ENCODE measurements around the gene TIGD3.

DNA sequence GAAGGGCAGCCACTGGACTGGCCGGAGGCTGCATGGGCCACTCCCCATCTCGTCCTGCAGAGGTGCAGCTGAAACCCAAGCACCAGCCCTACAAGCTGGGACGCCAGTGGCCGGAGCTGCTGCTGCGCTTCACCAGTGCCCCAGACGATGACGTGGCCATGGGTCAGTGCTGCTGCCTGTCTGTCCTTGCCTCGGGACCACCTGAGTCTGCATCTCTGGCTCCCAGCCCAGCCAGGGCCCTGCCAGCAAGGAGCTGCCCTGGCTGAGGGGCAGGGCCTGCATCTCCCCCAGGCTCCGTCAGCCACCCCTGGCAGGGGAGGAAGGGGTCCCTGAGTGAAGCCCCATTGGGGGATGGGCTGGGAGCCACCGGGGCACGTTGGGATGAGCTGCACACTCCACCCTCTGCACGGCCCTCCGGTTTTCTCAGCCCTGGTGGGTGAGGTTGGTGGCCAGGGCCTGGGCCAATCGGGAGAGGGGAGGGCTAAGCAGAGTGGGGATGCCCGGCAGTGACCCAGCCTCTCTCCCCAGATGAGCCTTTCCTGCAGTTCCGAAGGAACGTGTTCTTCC lies 39.0 kb downstream of the TIGD3 start:
- TF ChIP-seq ZNF709 (CRISPR knock-in tag; IDR thresholded peaks at IDR 0.05) (no peak), POLR2G (IDR thresholded peaks at IDR 0.05; ENCODE audit: low read depth, low read length) (no peak), TEAD2 (CRISPR knock-in tag; IDR thresholded peaks at IDR 0.05) (no peak), RAD21 (CRISPR knock-in tag; IDR thresholded peaks at IDR 0.05) (no peak), NFKBIZ (CRISPR knock-in tag; IDR thresholded peaks at IDR 0.05) (no peak), ZFX (CRISPR knock-in tag; IDR thresholded peaks at IDR 0.05; ENCODE audit: low read depth) (no peak), ZNF780A (CRISPR knock-in tag; IDR thresholded peaks at IDR 0.05) (no peak), ZNF44 (CRISPR knock-in tag; IDR thresholded peaks at IDR 0.05) (no peak)
- TF ChIP-seq, protein P1, sequence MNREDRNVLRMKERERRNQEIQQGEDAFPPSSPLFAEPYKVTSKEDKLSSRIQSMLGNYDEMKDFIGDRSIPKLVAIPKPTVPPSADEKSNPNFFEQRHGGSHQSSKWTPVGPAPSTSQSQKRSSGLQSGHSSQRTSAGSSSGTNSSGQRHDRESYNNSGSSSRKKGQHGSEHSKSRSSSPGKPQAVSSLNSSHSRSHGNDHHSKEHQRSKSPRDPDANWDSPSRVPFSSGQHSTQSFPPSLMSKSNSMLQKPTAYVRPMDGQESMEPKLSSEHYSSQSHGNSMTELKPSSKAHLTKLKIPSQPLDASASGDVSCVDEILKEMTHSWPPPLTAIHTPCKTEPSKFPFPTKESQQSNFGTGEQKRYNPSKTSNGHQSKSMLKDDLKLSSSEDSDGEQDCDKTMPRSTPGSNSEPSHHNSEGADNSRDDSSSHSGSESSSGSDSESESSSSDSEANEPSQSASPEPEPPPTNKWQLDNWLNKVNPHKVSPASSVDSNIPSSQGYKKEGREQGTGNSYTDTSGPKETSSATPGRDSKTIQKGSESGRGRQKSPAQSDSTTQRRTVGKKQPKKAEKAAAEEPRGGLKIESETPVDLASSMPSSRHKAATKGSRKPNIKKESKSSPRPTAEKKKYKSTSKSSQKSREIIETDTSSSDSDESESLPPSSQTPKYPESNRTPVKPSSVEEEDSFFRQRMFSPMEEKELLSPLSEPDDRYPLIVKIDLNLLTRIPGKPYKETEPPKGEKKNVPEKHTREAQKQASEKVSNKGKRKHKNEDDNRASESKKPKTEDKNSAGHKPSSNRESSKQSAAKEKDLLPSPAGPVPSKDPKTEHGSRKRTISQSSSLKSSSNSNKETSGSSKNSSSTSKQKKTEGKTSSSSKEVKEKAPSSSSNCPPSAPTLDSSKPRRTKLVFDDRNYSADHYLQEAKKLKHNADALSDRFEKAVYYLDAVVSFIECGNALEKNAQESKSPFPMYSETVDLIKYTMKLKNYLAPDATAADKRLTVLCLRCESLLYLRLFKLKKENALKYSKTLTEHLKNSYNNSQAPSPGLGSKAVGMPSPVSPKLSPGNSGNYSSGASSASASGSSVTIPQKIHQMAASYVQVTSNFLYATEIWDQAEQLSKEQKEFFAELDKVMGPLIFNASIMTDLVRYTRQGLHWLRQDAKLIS (CRISPR knock-in tag; IDR thresholded peaks at IDR 0.05): no peak
- TF ChIP-seq, protein P2, sequence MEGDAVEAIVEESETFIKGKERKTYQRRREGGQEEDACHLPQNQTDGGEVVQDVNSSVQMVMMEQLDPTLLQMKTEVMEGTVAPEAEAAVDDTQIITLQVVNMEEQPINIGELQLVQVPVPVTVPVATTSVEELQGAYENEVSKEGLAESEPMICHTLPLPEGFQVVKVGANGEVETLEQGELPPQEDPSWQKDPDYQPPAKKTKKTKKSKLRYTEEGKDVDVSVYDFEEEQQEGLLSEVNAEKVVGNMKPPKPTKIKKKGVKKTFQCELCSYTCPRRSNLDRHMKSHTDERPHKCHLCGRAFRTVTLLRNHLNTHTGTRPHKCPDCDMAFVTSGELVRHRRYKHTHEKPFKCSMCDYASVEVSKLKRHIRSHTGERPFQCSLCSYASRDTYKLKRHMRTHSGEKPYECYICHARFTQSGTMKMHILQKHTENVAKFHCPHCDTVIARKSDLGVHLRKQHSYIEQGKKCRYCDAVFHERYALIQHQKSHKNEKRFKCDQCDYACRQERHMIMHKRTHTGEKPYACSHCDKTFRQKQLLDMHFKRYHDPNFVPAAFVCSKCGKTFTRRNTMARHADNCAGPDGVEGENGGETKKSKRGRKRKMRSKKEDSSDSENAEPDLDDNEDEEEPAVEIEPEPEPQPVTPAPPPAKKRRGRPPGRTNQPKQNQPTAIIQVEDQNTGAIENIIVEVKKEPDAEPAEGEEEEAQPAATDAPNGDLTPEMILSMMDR (CRISPR knock-in tag; IDR thresholded peaks at IDR 0.05): no peak
- TF ChIP-seq, protein P3, sequence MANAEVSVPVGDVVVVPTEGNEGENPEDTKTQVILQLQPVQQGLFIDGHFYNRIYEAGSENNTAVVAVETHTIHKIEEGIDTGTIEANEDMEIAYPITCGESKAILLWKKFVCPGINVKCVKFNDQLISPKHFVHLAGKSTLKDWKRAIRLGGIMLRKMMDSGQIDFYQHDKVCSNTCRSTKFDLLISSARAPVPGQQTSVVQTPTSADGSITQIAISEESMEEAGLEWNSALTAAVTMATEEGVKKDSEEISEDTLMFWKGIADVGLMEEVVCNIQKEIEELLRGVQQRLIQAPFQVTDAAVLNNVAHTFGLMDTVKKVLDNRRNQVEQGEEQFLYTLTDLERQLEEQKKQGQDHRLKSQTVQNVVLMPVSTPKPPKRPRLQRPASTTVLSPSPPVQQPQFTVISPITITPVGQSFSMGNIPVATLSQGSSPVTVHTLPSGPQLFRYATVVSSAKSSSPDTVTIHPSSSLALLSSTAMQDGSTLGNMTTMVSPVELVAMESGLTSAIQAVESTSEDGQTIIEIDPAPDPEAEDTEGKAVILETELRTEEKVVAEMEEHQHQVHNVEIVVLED (CRISPR knock-in tag; IDR thresholded peaks at IDR 0.05; ENCODE audit: borderline replicate concordance): no peak
- TF ChIP-seq, protein P4, sequence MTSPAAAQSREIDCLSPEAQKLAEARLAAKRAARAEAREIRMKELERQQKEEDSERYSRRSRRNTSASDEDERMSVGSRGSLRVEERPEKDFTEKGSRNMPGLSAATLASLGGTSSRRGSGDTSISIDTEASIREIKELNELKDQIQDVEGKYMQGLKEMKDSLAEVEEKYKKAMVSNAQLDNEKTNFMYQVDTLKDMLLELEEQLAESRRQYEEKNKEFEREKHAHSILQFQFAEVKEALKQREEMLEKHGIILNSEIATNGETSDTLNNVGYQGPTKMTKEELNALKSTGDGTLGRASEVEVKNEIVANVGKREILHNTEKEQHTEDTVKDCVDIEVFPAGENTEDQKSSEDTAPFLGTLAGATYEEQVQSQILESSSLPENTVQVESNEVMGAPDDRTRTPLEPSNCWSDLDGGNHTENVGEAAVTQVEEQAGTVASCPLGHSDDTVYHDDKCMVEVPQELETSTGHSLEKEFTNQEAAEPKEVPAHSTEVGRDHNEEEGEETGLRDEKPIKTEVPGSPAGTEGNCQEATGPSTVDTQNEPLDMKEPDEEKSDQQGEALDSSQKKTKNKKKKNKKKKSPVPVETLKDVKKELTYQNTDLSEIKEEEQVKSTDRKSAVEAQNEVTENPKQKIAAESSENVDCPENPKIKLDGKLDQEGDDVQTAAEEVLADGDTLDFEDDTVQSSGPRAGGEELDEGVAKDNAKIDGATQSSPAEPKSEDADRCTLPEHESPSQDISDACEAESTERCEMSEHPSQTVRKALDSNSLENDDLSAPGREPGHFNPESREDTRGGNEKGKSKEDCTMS (CRISPR knock-in tag; conservative IDR thresholded peaks at IDR 0.05): no peak
- TF ChIP-seq, protein P5, sequence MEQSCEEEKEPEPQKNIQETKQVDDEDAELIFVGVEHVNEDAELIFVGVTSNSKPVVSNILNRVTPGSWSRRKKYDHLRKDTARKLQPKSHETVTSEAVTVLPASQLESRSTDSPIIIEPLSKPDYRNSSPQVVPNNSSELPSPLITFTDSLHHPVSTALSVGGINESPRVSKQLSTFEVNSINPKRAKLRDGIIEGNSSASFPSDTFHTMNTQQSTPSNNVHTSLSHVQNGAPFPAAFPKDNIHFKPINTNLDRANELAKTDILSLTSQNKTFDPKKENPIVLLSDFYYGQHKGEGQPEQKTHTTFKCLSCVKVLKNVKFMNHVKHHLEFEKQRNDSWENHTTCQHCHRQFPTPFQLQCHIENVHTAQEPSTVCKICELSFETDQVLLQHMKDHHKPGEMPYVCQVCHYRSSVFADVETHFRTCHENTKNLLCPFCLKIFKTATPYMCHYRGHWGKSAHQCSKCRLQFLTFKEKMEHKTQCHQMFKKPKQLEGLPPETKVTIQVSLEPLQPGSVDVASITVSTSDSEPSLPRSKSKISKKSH (CRISPR knock-in tag; IDR thresholded peaks at IDR 0.05; ENCODE audit: borderline replicate concordance): no peak
